ENCODE data around the gene SLC6A11.

GRCh38 chr3:10786640-10787039, 29.4 kb upstream of the SLC6A11 start:
- TF ChIP-seq CTCF (conservative IDR thresholded peaks at IDR 0.05; ENCODE audit: low read length) (no peak), EZH2phosphoT487 (IDR thresholded peaks at IDR 0.05; ENCODE audit: borderline replicate concordance, low read depth, low read length) (no peak)

Data from OCI-LY7 (cell line).